Measurements from ENCODE around the gene FGD2. TPM values are rescaled to one million over a fixed set of nuclear protein-coding genes. Genes with fewer than 3 reads are reported as not detected.

The FGD2 gene
- total and polyA plus RNA-seq, 7 donors: 3.7 to 40.8 (median 20.1) TPM

DNA sequence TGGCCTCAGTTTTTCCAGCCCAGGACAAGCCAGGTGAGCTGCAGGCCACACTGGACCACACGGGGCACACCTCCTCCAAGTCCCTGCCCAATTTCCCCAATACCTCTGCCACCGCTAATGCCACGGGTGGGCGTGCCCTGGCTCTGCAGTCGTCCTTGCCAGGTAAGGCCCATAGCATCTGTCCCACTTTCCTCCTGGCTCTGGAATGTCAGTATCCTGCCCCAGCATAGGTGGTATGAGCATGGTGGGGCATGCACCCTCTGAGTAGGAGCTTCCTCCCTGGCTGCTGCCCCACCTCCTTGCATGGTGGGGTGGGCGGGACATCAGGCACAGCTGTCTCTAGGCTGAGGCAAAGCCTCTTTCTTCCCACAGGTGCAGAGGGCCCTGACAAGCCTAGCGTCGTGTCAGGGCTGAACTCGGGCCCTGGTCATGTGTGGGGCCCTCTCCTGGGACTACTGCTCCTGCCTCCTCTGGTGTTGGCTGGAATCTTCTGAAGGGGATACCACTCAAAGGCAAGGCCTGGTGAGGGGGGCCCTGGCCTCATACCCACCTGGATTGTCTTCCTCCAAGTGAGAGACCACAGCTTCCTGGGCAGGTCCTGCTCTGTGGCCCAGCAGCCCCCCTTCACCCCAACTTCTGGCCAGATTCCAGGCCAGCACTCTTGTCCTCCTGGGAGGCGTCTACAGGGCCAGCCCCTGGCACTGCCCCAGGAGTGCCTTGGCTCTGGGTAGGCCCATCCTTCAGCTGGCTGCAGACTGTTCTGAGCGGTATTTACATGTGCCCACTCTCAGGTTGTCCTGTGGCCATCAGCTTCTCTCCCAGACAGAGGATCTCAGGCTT, 41.8 kb upstream of the FGD2 start:
- H3K27ac ChIP-seq: no peak overlapping the region
- 46 to 57% methylated on average over 11 of the region's 11 CpGs for WGBS, 2 donors
- peaks cover 0 to 9% (median 7%) of the 10 kb centered on the region in 4 donors for H3K4me1 ChIP-seq
- intact Hi-C loops (cut with DNase I): no loop called here
- no peak for TF ChIP-seq EP300 (IDR thresholded peaks at IDR 0.05)
- TF ChIP-seq, protein P1, sequence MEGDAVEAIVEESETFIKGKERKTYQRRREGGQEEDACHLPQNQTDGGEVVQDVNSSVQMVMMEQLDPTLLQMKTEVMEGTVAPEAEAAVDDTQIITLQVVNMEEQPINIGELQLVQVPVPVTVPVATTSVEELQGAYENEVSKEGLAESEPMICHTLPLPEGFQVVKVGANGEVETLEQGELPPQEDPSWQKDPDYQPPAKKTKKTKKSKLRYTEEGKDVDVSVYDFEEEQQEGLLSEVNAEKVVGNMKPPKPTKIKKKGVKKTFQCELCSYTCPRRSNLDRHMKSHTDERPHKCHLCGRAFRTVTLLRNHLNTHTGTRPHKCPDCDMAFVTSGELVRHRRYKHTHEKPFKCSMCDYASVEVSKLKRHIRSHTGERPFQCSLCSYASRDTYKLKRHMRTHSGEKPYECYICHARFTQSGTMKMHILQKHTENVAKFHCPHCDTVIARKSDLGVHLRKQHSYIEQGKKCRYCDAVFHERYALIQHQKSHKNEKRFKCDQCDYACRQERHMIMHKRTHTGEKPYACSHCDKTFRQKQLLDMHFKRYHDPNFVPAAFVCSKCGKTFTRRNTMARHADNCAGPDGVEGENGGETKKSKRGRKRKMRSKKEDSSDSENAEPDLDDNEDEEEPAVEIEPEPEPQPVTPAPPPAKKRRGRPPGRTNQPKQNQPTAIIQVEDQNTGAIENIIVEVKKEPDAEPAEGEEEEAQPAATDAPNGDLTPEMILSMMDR (IDR thresholded peaks at IDR 0.05): no peak
- peak in 1 of 4 donors; percentile 2 for TF ChIP-seq POLR2AphosphoS5 (IDR thresholded peaks at IDR 0.05)
- TF ChIP-seq POLR2A (IDR thresholded peaks at IDR 0.05): no peak
- no peaks in the 10 kb centered on the region for H3K27me3 ChIP-seq
- H3K9me3 ChIP-seq: no peaks in the 10 kb centered on the region
- H3K36me3 ChIP-seq: peaks cover 9 to 24% (median 15%) of the 10 kb centered on the region in 4 donors
- DNase-seq: no peak
- H3K4me3 ChIP-seq: no peak overlapping the region

DNA sequence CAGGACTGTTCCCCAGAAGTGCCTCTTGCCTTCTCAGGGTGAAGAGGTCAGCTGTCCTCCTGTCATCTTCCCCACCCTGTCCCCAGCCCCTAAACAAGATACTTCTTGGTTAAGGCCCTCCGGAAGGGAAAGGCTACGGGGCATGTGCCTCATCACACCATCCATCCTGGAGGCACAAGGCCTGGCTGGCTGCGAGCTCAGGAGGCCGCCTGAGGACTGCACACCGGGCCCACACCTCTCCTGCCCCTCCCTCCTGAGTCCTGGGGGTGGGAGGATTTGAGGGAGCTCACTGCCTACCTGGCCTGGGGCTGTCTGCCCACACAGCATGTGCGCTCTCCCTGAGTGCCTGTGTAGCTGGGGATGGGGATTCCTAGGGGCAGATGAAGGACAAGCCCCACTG, 41.1 kb upstream of the FGD2 start:
- Histone ChIP-seq H3K4me3 (no peak overlapping the region), H3K27me3 (no peaks in the 10 kb centered on the region), H3K36me3 (peaks cover 16 to 31% (median 22%) of the 10 kb centered on the region in 4 donors), H3K27ac (no peak overlapping the region), H3K9me3 (no peaks in the 10 kb centered on the region), H3K4me1 (peaks cover 0 to 9% (median 7%) of the 10 kb centered on the region in 4 donors)
- no peak for DNase-seq
- TF ChIP-seq POLR2A (IDR thresholded peaks at IDR 0.05) (no peak), POLR2AphosphoS5 (IDR thresholded peaks at IDR 0.05) (no peak), EP300 (IDR thresholded peaks at IDR 0.05) (no peak)
- TF ChIP-seq, protein P1 (IDR thresholded peaks at IDR 0.05): no peak
- intact Hi-C loops (cut with DNase I): no loop called here
- WGBS, 2 donors: 77 to 87% methylated on average over 6 of the region's 6 CpGs

DNA sequence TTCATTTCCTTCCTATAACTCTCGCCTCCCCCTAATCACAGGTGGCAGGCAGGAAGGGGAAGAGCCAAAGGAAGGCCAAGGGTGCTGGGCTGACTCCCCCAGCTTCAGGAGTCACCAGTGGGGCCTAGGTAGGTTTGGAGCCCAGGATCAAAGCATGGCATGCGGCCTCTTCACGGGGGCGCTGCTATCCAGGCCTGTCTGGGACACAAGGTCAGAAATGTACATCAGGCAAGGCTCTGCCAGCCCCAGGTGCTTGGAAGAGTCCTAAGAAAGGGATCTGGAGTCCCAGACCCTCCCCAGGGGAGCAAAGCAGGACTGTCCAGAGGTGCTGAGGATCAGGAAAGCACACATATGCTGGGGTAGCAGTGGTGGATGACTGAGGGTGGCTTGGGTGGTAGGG, 40.5 kb upstream of the FGD2 start:
- Histone ChIP-seq H3K27me3 (no peaks in the 10 kb centered on the region), H3K4me1 (peaks cover 0 to 9% (median 7%) of the 10 kb centered on the region in 4 donors), H3K27ac (no peak overlapping the region), H3K36me3 (peaks cover 22 to 36% (median 28%) of the 10 kb centered on the region in 4 donors), H3K9me3 (no peaks in the 10 kb centered on the region), H3K4me3 (no peak overlapping the region)
- 77 to 88% methylated on average over 4 of the region's 4 CpGs for whole genome bisulfite sequencing, 2 donors
- TF ChIP-seq POLR2AphosphoS5 (IDR thresholded peaks at IDR 0.05): no peak
- no peak for TF ChIP-seq POLR2A (IDR thresholded peaks at IDR 0.05)
- TF ChIP-seq, protein P1 (IDR thresholded peaks at IDR 0.05): no peak
- TF ChIP-seq EP300 (IDR thresholded peaks at IDR 0.05): no peak
- no peak for DNase-seq
- intact Hi-C loops (cut with DNase I): no loop called here

DNA sequence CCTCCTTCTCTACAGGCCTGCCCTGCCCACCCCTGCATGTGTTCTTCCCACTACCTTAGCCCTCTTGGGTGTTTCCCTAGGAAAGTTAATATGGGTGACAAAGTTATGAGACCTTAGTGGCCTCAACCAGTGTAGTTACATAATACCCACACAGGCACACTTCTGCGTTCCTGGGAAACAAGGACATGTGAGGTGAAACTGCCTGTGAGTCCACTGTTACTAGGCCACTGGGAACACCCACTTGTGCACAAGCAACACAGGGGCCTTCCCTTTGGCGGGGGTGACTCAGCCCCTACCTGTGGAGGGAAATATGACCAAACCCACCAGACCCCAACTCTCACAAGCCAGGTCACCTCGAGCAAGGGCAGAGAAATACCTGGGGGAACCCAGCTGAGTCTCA, 38.2 kb upstream of the FGD2 start:
- Histone ChIP-seq H3K4me3 (no peak overlapping the region), H3K36me3 (peaks cover 46 to 60% (median 52%) of the 10 kb centered on the region in 4 donors), H3K9me3 (no peaks in the 10 kb centered on the region), H3K27ac (peak overlapping the region in 1 of 4 donors; percentile 6), H3K27me3 (no peaks in the 10 kb centered on the region), H3K4me1 (peaks cover 0 to 9% (median 7%) of the 10 kb centered on the region in 4 donors)
- 87 to 88% methylated on average over 3 of the region's 3 CpGs for WGBS, 2 donors
- intact Hi-C loops (cut with DNase I): no loop called here
- DNase-seq: no peak
- TF ChIP-seq, protein P1 (IDR thresholded peaks at IDR 0.05): no peak
- no peak for TF ChIP-seq EP300 (IDR thresholded peaks at IDR 0.05)
